Measurements from ENCODE around the gene OR2T8.

DNA sequence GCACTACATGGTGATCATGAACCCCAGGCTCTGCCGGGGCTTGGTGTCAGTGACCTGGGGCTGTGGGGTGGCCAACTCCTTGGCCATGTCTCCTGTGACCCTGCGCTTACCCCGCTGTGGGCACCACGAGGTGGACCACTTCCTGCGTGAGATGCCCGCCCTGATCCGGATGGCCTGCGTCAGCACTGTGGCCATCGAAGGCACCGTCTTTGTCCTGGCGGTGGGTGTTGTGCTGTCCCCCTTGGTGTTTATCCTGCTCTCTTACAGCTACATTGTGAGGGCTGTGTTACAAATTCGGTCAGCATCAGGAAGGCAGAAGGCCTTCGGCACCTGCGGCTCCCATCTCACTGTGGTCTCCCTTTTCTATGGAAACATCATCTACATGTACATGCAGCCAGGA, 24.1 kb upstream of the OR2T8 start:
- TF ChIP-seq POLR2A (IDR thresholded peaks at IDR 0.05; ENCODE audit: control extremely low read depth in 1 of 2, low read depth in 2 of 2, low read length in 2 of 2) (no peak), TCF12 (IDR thresholded peaks at IDR 0.05; ENCODE audit: low read depth, low read length) (no peak), NRF1 (IDR thresholded peaks at IDR 0.05; ENCODE audit: low read depth, low read length) (no peak)

All from H1 (cell line).